Hematopoietic multipotent progenitor cell treated with erythropoietin and hydrocortisone succinate and interleukin-3 and kit ligand, for 8 days (in vitro differentiated cells): ENCODE results near the gene JCHAIN.
"Not testable (repeated sequence)": the region's sequence is repeated elsewhere in the genome, so short reads cannot be mapped to it uniquely, and the experiment has no call there.

Experiments used
- DNase-seq: peaks from one replicate; pipeline ENCODE4 v3.0.0-alpha.2; 2015

Gene JCHAIN

GRCh38 chr4:70666369-70666768 is at the start of gene JCHAIN:
Gene JCHAIN (minus strand): TSS chr4:70666508. CDS start chr4:70666490, 18 bp downstream.
- no peak for DNase-seq

- DNase-seq = no peak
Observed at GRCh38 chr4:70715097-70715496, 48.8 kb upstream of the JCHAIN start.

- no peak for DNase-seq
Observed at GRCh38 chr4:70714079-70714887, 48.0 kb upstream of the JCHAIN start.

- no peak for DNase-seq
Observed at GRCh38 chr4:70713453-70714078, 47.3 kb upstream of the JCHAIN start.

GRCh38 chr4:70712604-70713452 is 46.5 kb upstream of the JCHAIN start:
- DNase-seq = no peak

- DNase-seq = no peak
Observed at GRCh38 chr4:70712150-70712549, 45.8 kb upstream of the JCHAIN start.

- DNase-seq = no peak
Observed at GRCh38 chr4:70711599-70711998, 45.3 kb upstream of the JCHAIN start.

- DNase-seq = no peak
Observed at GRCh38 chr4:70709611-70710205, 43.4 kb upstream of the JCHAIN start.

- peak; percentile 11 for DNase-seq
Observed at GRCh38 chr4:70706516-70706915, 40.2 kb upstream of the JCHAIN start.

GRCh38 chr4:70706044-70706461 is 39.7 kb upstream of the JCHAIN start:
- no peak for DNase-seq

GRCh38 chr4:70705183-70706043 is 39.1 kb upstream of the JCHAIN start:
- peak; percentile 72 for DNase-seq

- DNase-seq = no peak
Observed at GRCh38 chr4:70704931-70705182, 38.5 kb upstream of the JCHAIN start.

- DNase-seq = peak; percentile 59
Observed at GRCh38 chr4:70704215-70704930, 38.1 kb upstream of the JCHAIN start.

GRCh38 chr4:70703619-70704214 is 37.4 kb upstream of the JCHAIN start:
- DNase-seq = no peak

GRCh38 chr4:70702592-70702991 is 36.3 kb upstream of the JCHAIN start:
- not testable (repeated sequence) for DNase-seq

GRCh38 chr4:70701271-70701670 is 35.0 kb upstream of the JCHAIN start:
- no peak for DNase-seq

- no peak for DNase-seq
Observed at GRCh38 chr4:70700712-70701111, 34.4 kb upstream of the JCHAIN start.

GRCh38 chr4:70698435-70698834 is 32.1 kb upstream of the JCHAIN start:
- DNase-seq = not testable (repeated sequence)

- DNase-seq = not testable (repeated sequence)
Observed at GRCh38 chr4:70694633-70695032, 28.3 kb upstream of the JCHAIN start.

GRCh38 chr4:70691661-70692060 is 25.4 kb upstream of the JCHAIN start:
- DNase-seq = no peak

GRCh38 chr4:70688795-70689231 is 22.5 kb upstream of the JCHAIN start:
- DNase-seq = peak; percentile 36
